Neuronal stem cell (in vitro differentiated cells): Measurements from ENCODE around the gene ATXN10.

ENCODE experiments used
- DNase-seq: peaks from one replicate; pipeline ENCODE4 v3.0.0-alpha.2; 2013; ENCODE audit warnings: low spot score
- H2AFZ ChIP-seq: one replicate; pipeline ENCODE4 v1.6.1; 2013; ENCODE audit warnings: mild to moderate bottlenecking, low read length, inconsistent platforms
- H2AK5ac ChIP-seq: 2 replicates; pipeline ENCODE4 v1.6.1; 2013; ENCODE audit warnings: low read depth, mild to moderate bottlenecking, inconsistent platforms, low read length, moderate library complexity, mixed read lengths
- H2BK120ac ChIP-seq: 2 replicates; pipeline ENCODE4 v1.6.1; 2013; ENCODE audit warnings: low read depth, mild to moderate bottlenecking, inconsistent platforms, low read length, moderate library complexity, mixed read lengths
- H2BK12ac ChIP-seq: one replicate; pipeline ENCODE4 v1.6.1; 2013; ENCODE audit warnings: low read length, inconsistent platforms
- H2BK15ac ChIP-seq: 2 replicates; pipeline ENCODE4 v1.6.1; 2013; ENCODE audit warnings: mild to moderate bottlenecking, low read length, inconsistent platforms, mixed read lengths
- H2BK5ac ChIP-seq: one replicate; pipeline ENCODE4 v1.6.1; 2013; ENCODE audit warnings: inconsistent platforms, mild to moderate bottlenecking, low read length, moderate library complexity
- H3K14ac ChIP-seq: one replicate; pipeline ENCODE4 v1.6.1; 2013; ENCODE audit warnings: low read length, inconsistent platforms
- H3K18ac ChIP-seq: 2 replicates; pipeline ENCODE4 v1.6.1; 2013; ENCODE audit warnings: low read length, inconsistent platforms
- H3K23ac ChIP-seq: 2 replicates; pipeline ENCODE4 v1.6.1; 2013; ENCODE audit warnings: low read depth, mild to moderate bottlenecking, mixed read lengths, low read length, inconsistent platforms; ENCODE audit not compliant: poor library complexity
- H3K27ac ChIP-seq: replicated peaks from 3 replicates; pipeline ENCODE4 v1.5.1; 2013; ENCODE audit warnings: low read length, inconsistent platforms
- H3K27me3 ChIP-seq, 3 experiments: 2 replicates each; pipeline ENCODE4 v1.6.1; 2013; ENCODE audit warnings: low read length in 3 of 3, mild to moderate bottlenecking in 2 of 3, inconsistent platforms in 1 of 3, low read depth in 1 of 3, mixed read lengths in 1 of 3, moderate library complexity in 1 of 3; ENCODE audit not compliant: control insufficient read depth in 3 of 3, insufficient read depth in 3 of 3
- H3K36me3 ChIP-seq, 2 donors: replicated peaks in 1 of 2; 2 replicates each; pipeline ENCODE4 v1.6.1; 2013; ENCODE audit warnings: low read length in 2 of 2; ENCODE audit not compliant: control insufficient read depth in 2 of 2, insufficient read depth in 2 of 2
- H3K4ac ChIP-seq: 2 replicates; pipeline ENCODE4 v1.6.1; 2013; ENCODE audit warnings: inconsistent platforms, mild to moderate bottlenecking, low read length, moderate library complexity
- H3K4me1 ChIP-seq, 2 donors: 1 replicate in 1 of 2; 2 replicates in 1 of 2; pipeline ENCODE4 v1.6.1; 2013; ENCODE audit warnings: low read length in 2 of 2, low read depth in 1 of 2; ENCODE audit not compliant: control insufficient read depth in 2 of 2, insufficient read depth in 1 of 2
- H3K4me2 ChIP-seq: one replicate; pipeline ENCODE4 v1.6.1; 2013; ENCODE audit warnings: mild to moderate bottlenecking, low read length, inconsistent platforms; ENCODE audit not compliant: insufficient read depth, poor library complexity, severe bottlenecking
- H3K4me3 ChIP-seq, 2 donors: 2 replicates each; pipeline ENCODE4 v1.5.1; 2013; ENCODE audit warnings: low read length in 2 of 2, mild to moderate bottlenecking in 2 of 2, inconsistent platforms in 1 of 2, moderate library complexity in 1 of 2
- H3K79me1 ChIP-seq: one replicate; pipeline ENCODE4 v1.6.1; 2013; ENCODE audit warnings: low read depth, mild to moderate bottlenecking, inconsistent platforms, low read length, moderate library complexity
- H3K9ac ChIP-seq: one replicate; pipeline ENCODE4 v1.6.1; 2013; ENCODE audit warnings: mild to moderate bottlenecking, low read depth, low read length, inconsistent platforms; ENCODE audit not compliant: poor library complexity
- H3K9me3 ChIP-seq, 2 donors: replicated peaks in 1 of 2; 2 replicates each; pipeline versions ENCODE3 to v1.6.1; 2013; ENCODE audit warnings: low read length in 2 of 2, mild to moderate bottlenecking in 2 of 2, inconsistent platforms in 1 of 2, low read depth in 1 of 2, mixed read lengths in 1 of 2, moderate library complexity in 1 of 2; ENCODE audit not compliant: control insufficient read depth in 2 of 2, insufficient read depth in 1 of 2
- H4K8ac ChIP-seq: one replicate; pipeline ENCODE4 v1.6.1; 2013; ENCODE audit warnings: low read depth, mild to moderate bottlenecking, inconsistent platforms, low read length, moderate library complexity
- H4K91ac ChIP-seq: one replicate; pipeline ENCODE4 v1.6.1; 2013; ENCODE audit warnings: low read length, low read depth, mild to moderate bottlenecking, inconsistent platforms; ENCODE audit not compliant: poor library complexity
- WGBS, 2 donors: extraction: QIAGEN DNeasy Blood & Tissue Kit; methylation state at CpG; one replicate each; pipeline ENCODE4 v1.1.7; 2013; ENCODE audit warnings: missing lambda C conversion rate in 2 of 2, mixed read lengths in 1 of 2; ENCODE audit not compliant: insufficient read length in 2 of 2, insufficient replicate concordance in 1 of 2; ENCODE audit errors: extremely low coverage in 2 of 2; 5-methylcytosine and 5-hydroxymethylcytosine counted together

Gene ATXN10

DNA sequence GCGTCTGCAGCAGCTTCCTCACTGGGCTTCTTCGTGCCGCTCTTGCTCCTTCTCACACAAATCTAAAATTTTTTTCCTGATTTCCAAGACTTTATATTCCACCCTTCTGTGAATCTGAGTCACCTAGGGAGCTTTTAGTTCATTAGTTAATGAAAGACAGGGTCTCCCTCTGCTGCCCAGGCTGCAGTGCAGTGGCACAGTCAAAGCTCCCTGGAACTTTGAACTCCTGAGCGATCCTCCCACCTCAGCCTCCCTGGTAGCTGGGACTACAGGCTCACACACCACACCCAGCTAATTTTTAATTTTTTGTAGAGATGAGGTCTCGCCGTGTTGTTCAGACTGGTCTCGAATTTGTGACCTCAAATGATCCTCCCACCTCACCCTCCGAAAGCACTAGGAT, 116.9 kb downstream of the ATXN10 start:
- H3K18ac ChIP-seq: no peak overlapping the region
- peaks cover 4 to 12% of the 10 kb centered on the region in 2 donors for H3K4me1 ChIP-seq
- H2BK12ac ChIP-seq: no peak overlapping the region
- H3K27me3 ChIP-seq: no peaks in the 10 kb centered on the region
- no peaks in the 10 kb centered on the region for H3K79me1 ChIP-seq
- H2AFZ ChIP-seq: no peak overlapping the region
- H3K4me2 ChIP-seq: no peak overlapping the region
- no peak overlapping the region for H4K91ac ChIP-seq
- H3K9ac ChIP-seq: no peak overlapping the region
- no peak overlapping the region for H3K4ac ChIP-seq
- no peak overlapping the region for H2BK15ac ChIP-seq
- H2BK120ac ChIP-seq: no peak overlapping the region
- H3K4me3 ChIP-seq: no peak overlapping the region
- no peak for DNase-seq
- H3K14ac ChIP-seq: no peak overlapping the region
- H2BK5ac ChIP-seq: no peak overlapping the region
- H4K8ac ChIP-seq: no peak overlapping the region
- no CpG with 5 or more reads among the region's 8 CpGs for WGBS, 2 donors
- peaks cover 0 to 9% of the 10 kb centered on the region in 2 donors for H3K9me3 ChIP-seq
- peaks cover 0 to 17% of the 10 kb centered on the region in 2 donors for H3K36me3 ChIP-seq
- H2AK5ac ChIP-seq: no peak overlapping the region
- H3K27ac ChIP-seq: no peak overlapping the region
- no peak overlapping the region for H3K23ac ChIP-seq

DNA sequence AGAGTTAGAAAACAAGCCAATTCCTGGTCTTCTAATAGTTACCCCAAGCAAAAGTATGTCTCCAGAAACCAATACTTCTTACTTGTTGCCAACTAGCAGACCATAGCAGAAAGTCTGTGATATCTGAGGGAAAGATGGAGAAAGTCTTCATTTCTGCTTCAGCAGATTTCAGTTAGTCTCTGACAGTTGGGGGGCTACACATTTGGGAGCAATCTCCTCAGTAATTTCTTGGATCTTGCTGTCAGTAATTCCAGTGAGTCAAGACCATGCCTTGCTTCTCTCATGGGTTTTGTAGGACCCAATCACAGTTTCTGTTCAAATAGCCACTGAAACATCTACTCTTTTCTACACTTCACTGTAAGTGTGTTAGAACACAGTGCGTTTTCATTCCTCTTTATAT, 118.8 kb downstream of the ATXN10 start:
- no CpG with 5 or more reads among the region's 1 CpG for WGBS, 2 donors
- no peak overlapping the region for H2AFZ ChIP-seq

DNA sequence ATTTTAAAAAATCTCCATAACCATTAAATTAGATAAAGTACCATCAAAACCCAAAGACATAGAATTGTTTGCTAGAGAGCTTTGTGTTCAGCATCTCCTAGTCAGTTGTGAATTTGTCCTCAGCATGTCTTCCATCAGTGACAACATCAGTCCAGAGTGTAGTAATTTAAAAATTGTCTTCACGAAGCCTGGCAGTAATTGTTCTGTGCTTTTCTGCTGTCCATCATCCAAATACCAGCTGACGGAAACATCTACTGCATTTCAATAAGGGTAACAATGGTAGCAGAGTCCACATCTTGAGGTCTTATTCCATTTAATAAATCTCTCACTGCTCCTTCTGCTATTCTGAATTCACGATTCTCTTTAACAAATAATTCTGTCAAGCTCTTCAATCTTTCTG, 121.5 kb downstream of the ATXN10 start:
- Histone ChIP-seq H2BK12ac (no peak overlapping the region), H3K4me3 (no peak overlapping the region), H3K18ac (no peak overlapping the region), H3K27me3 (no peaks in the 10 kb centered on the region), H3K4ac (no peak overlapping the region), H4K8ac (no peak overlapping the region), H3K14ac (no peak overlapping the region), H3K27ac (no peak overlapping the region), H2BK5ac (no peak overlapping the region), H2AFZ (no peak overlapping the region), H3K4me2 (no peak overlapping the region), H2AK5ac (no peak overlapping the region), H3K79me1 (no peaks in the 10 kb centered on the region), H3K9me3 (peaks cover 5 to 48% of the 10 kb centered on the region in 2 donors), H2BK15ac (no peak overlapping the region), H4K91ac (no peak overlapping the region), H3K36me3 (peaks cover 12 to 52% of the 10 kb centered on the region in 2 donors), H3K4me1 (no peaks in the 10 kb centered on the region), H3K9ac (no peak overlapping the region), H2BK120ac (no peak overlapping the region), H3K23ac (no peak overlapping the region)
- no peak for DNase-seq
- WGBS, 2 donors: no CpG with 5 or more reads among the region's 3 CpGs

More for the DNA sequence above, 118.8 kb downstream of the ATXN10 start:
- Histone ChIP-seq H3K9me3 (peaks cover 2 to 27% of the 10 kb centered on the region in 2 donors), H2BK5ac (no peak overlapping the region), H2BK15ac (no peak overlapping the region), H2BK120ac (no peak overlapping the region), H3K4me2 (no peak overlapping the region), H3K9ac (no peak overlapping the region), H3K14ac (no peak overlapping the region), H3K36me3 (peaks cover 4 to 26% of the 10 kb centered on the region in 2 donors), H4K91ac (no peak overlapping the region), H3K27ac (no peak overlapping the region), H3K79me1 (no peaks in the 10 kb centered on the region), H2AK5ac (no peak overlapping the region), H3K23ac (no peak overlapping the region), H3K27me3 (no peaks in the 10 kb centered on the region), H3K18ac (no peak overlapping the region), H4K8ac (no peak overlapping the region), H2BK12ac (no peak overlapping the region), H3K4me3 (no peak overlapping the region), H3K4me1 (peaks cover 2 to 3% of the 10 kb centered on the region in 2 donors), H3K4ac (no peak overlapping the region)
- no peak for DNase-seq

DNA sequence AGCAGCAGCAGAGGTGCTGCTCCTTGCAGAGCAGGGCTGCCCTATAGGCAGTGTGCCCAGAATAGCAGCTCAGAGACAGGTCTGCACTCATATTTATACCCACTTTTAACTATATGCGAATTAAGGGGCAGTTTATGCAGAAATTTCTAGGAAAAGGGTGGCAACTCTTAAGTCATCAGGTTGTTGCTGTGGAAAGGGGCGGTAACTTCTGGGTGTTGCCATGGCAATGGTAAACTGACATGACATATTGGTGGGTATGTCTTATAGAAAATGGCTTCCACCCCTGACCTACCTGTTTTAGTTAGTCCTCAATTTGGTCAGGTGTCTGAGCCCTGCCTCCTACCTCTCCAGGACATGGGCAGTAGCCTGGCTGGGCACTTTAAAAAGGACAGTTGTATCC, 122.3 kb downstream of the ATXN10 start:
- Histone ChIP-seq H3K4me3 (no peak overlapping the region), H3K18ac (no peak overlapping the region), H2BK5ac (no peak overlapping the region), H2AFZ (no peak overlapping the region), H2AK5ac (no peak overlapping the region), H2BK15ac (no peak overlapping the region), H3K4me1 (no peaks in the 10 kb centered on the region), H3K4ac (no peak overlapping the region), H3K4me2 (no peak overlapping the region), H3K9ac (no peak overlapping the region), H3K14ac (no peak overlapping the region), H3K23ac (no peak overlapping the region), H2BK12ac (no peak overlapping the region), H2BK120ac (no peak overlapping the region), H3K27ac (no peak overlapping the region), H3K9me3 (peaks cover 5 to 52% of the 10 kb centered on the region in 2 donors), H4K91ac (no peak overlapping the region), H3K79me1 (no peaks in the 10 kb centered on the region), H3K27me3 (no peaks in the 10 kb centered on the region), H4K8ac (no peak overlapping the region), H3K36me3 (peaks cover 13 to 59% of the 10 kb centered on the region in 2 donors)
- no CpG with 5 or more reads among the region's 2 CpGs for WGBS, 2 donors
- DNase-seq: no peak
